Measurements from ENCODE around the gene ADCK2.
"Not testable (repeated sequence)": the region's sequence is repeated elsewhere in the genome, so short reads cannot be mapped to it uniquely, and the experiment has no call there.

Gene ADCK2

GRCh38 chr7:140743255-140743654 is 70.5 kb downstream of the ADCK2 start:
- DNase-seq (ENCODE audit: low read depth): not testable (repeated sequence)

- no peak for DNase-seq (ENCODE audit: low read depth)
These were observed 71.3 kb downstream of the ADCK2 start for GRCh38 chr7:140744005-140744404.
